HEK293 (cell line): ENCODE measurements around the gene PTGIS.

Experiments
- AEBP2 ChIP-seq: fragments of 450-650 bp; formaldehyde crosslinking; IDR thresholded peaks from 2 replicates; pipeline ENCODE4 v1.5.1; 2016; ENCODE audit warnings: missing biosample characterization, missing genetic modification characterization, borderline replicate concordance
- BCL11A ChIP-seq: fragments of 450-650 bp; formaldehyde crosslinking; IDR thresholded peaks from 2 replicates; pipeline ENCODE4 v1.5.1; 2016; ENCODE audit warnings: low read depth, missing biosample characterization, missing genetic modification characterization
- EGR2 ChIP-seq: fragments of 450-650 bp; formaldehyde crosslinking; IDR thresholded peaks from 2 replicates; pipeline ENCODE4 v1.5.1; 2016; ENCODE audit warnings: low read depth, missing biosample characterization, missing genetic modification characterization
- FEZF1 ChIP-seq: fragments of 450-650 bp; formaldehyde crosslinking; IDR thresholded peaks from 2 replicates; pipeline ENCODE4 v1.5.1; 2016; ENCODE audit warnings: missing biosample characterization, missing genetic modification characterization
- GFI1B ChIP-seq: fragments of 450-650 bp; formaldehyde crosslinking; IDR thresholded peaks from 2 replicates; pipeline ENCODE4 v1.5.1; 2016; ENCODE audit warnings: missing biosample characterization, missing genetic modification characterization
- HOXD13 ChIP-seq: sonication (generic); formaldehyde crosslinking; IDR thresholded peaks from 2 replicates; pipeline ENCODE4 v1.8.0; 2022; ENCODE audit warnings: missing genetic modification reagents, borderline replicate concordance
- MYNN ChIP-seq: fragments of 450-650 bp; formaldehyde crosslinking; IDR thresholded peaks from 2 replicates; pipeline ENCODE4 v1.5.1; 2016; ENCODE audit warnings: missing biosample characterization, missing genetic modification characterization, borderline replicate concordance
- PRDM10 ChIP-seq: fragments of 450-650 bp; formaldehyde crosslinking; IDR thresholded peaks from 2 replicates; pipeline ENCODE4 v1.5.1; 2016; ENCODE audit warnings: missing biosample characterization, missing genetic modification characterization
- SP2 ChIP-seq: fragments of 450-650 bp; formaldehyde crosslinking; IDR thresholded peaks from 2 replicates; pipeline ENCODE4 v1.5.1; 2016; ENCODE audit warnings: missing biosample characterization, missing genetic modification characterization
- SP7 ChIP-seq: fragments of 450-650 bp; formaldehyde crosslinking; IDR thresholded peaks from 2 replicates; pipeline ENCODE4 v1.5.1; 2016; ENCODE audit warnings: missing biosample characterization, missing genetic modification characterization
- YY1 ChIP-seq: fragments of 450-650 bp; formaldehyde crosslinking; IDR thresholded peaks from 2 replicates; pipeline ENCODE4 v1.5.1; 2018; ENCODE audit warnings: missing biosample characterization, missing genetic modification characterization
- ZBTB10 ChIP-seq: fragments of 450-650 bp; formaldehyde crosslinking; IDR thresholded peaks from 2 replicates; pipeline ENCODE4 v1.5.1; 2016; ENCODE audit warnings: missing biosample characterization, missing genetic modification characterization
- ZFP37 ChIP-seq: fragments of 450-650 bp; formaldehyde crosslinking; IDR thresholded peaks from 2 replicates; pipeline ENCODE4 v1.5.1; 2016; ENCODE audit warnings: missing biosample characterization, missing genetic modification characterization
- ZNF112 ChIP-seq: fragments of 450-650 bp; formaldehyde crosslinking; IDR thresholded peaks from 2 replicates; pipeline ENCODE4 v1.5.0; 2017; ENCODE audit warnings: missing biosample characterization, missing genetic modification characterization
- ZNF169 ChIP-seq: fragments of 450-650 bp; formaldehyde crosslinking; IDR thresholded peaks from 2 replicates; pipeline ENCODE4 v1.5.1; 2016; ENCODE audit warnings: missing biosample characterization, missing genetic modification characterization
- ZNF24 ChIP-seq: fragments of 450-650 bp; formaldehyde crosslinking; IDR thresholded peaks from 2 replicates; pipeline ENCODE4 v1.5.1; 2016; ENCODE audit warnings: missing biosample characterization, missing genetic modification characterization
- ZNF311 ChIP-seq: fragments of 450-650 bp; formaldehyde crosslinking; IDR thresholded peaks from 2 replicates; pipeline ENCODE4 v1.5.1; 2017; ENCODE audit warnings: missing biosample characterization, missing genetic modification characterization, borderline replicate concordance
- ZNF404 ChIP-seq: fragments of 450-650 bp; formaldehyde crosslinking; IDR thresholded peaks from 2 replicates; pipeline ENCODE4 v1.5.1; 2017; ENCODE audit warnings: missing biosample characterization, missing genetic modification characterization
- ZNF548 ChIP-seq: fragments of 450-650 bp; formaldehyde crosslinking; IDR thresholded peaks from 2 replicates; pipeline ENCODE4 v1.5.1; 2016; ENCODE audit warnings: missing biosample characterization, missing genetic modification characterization
- ZNF558 ChIP-seq: fragments of 450-650 bp; formaldehyde crosslinking; IDR thresholded peaks from 2 replicates; pipeline ENCODE4 v1.5.1; 2016; ENCODE audit warnings: missing biosample characterization, missing genetic modification characterization
- ZNF560 ChIP-seq: fragments of 450-650 bp; formaldehyde crosslinking; IDR thresholded peaks from 2 replicates; pipeline ENCODE4 v1.5.1; 2017; ENCODE audit warnings: missing biosample characterization, missing genetic modification characterization, borderline replicate concordance
- ZNF580 ChIP-seq: fragments of 450-650 bp; formaldehyde crosslinking; IDR thresholded peaks from 2 replicates; pipeline ENCODE4 v1.5.1; 2016; ENCODE audit warnings: missing biosample characterization, missing genetic modification characterization
- ZNF621 ChIP-seq: fragments of 450-650 bp; formaldehyde crosslinking; IDR thresholded peaks from 2 replicates; pipeline ENCODE4 v1.5.1; 2017; ENCODE audit warnings: missing biosample characterization, missing genetic modification characterization
- ZNF654 ChIP-seq: fragments of 450-650 bp; formaldehyde crosslinking; IDR thresholded peaks from 2 replicates; pipeline ENCODE4 v1.5.1; 2016; ENCODE audit warnings: low read depth, missing biosample characterization, missing genetic modification characterization
- ZNF677 ChIP-seq: fragments of 450-650 bp; IDR thresholded peaks from 2 replicates; pipeline ENCODE4 v1.5.0; 2018; ENCODE audit warnings: missing biosample characterization, mild to moderate bottlenecking, missing genetic modification characterization, moderate library complexity
- ZNF776 ChIP-seq: fragments of 450-650 bp; formaldehyde crosslinking; IDR thresholded peaks from 2 replicates; pipeline ENCODE4 v1.5.0; 2017; ENCODE audit warnings: missing biosample characterization, missing genetic modification characterization, borderline replicate concordance
- ZNF791 ChIP-seq: fragments of 450-650 bp; formaldehyde crosslinking; IDR thresholded peaks from 2 replicates; pipeline ENCODE4 v1.5.1; 2016; ENCODE audit warnings: missing biosample characterization, missing genetic modification characterization
- ZSCAN18 ChIP-seq: fragments of 450-650 bp; formaldehyde crosslinking; IDR thresholded peaks from 2 replicates; pipeline ENCODE4 v1.5.1; 2016; ENCODE audit warnings: missing biosample characterization, missing genetic modification characterization
- ZSCAN5A ChIP-seq: fragments of 450-650 bp; formaldehyde crosslinking; IDR thresholded peaks from 2 replicates; pipeline ENCODE4 v1.5.1; 2016; ENCODE audit warnings: missing biosample characterization, missing genetic modification characterization

The PTGIS gene

GRCh38 chr20:49484180-49485140 lies 83.5 kb downstream of the PTGIS start (continued):
- no peak for TF ChIP-seq ZNF112 (tag by site-specific recombination)
- TF ChIP-seq SP7 (tag by site-specific recombination): peak; percentile 68
- TF ChIP-seq BCL11A (tag by site-specific recombination): no peak
- 0 out of 2 replicates have a peak, but pooled peaks have one; percentile 87 for TF ChIP-seq ZSCAN5A
- TF ChIP-seq ZBTB10 (tag by site-specific recombination): 0 out of 2 replicates have a peak, but pooled peaks have one; percentile 36
- TF ChIP-seq ZFP37 (tag by site-specific recombination): peak; percentile 87
- peak; percentile 63 for TF ChIP-seq SP2
- TF ChIP-seq ZNF404: no peak
- TF ChIP-seq ZNF580 (tag by site-specific recombination): no peak
- TF ChIP-seq YY1 (tag by site-specific recombination): no peak
- no peak for TF ChIP-seq ZNF558 (tag by site-specific recombination)
- no peak for TF ChIP-seq HOXD13 (CRISPR knock-in tag)
- no peak for TF ChIP-seq ZNF311 (tag by site-specific recombination)
- no peak for TF ChIP-seq ZNF621 (tag by site-specific recombination)
- TF ChIP-seq MYNN: no peak
- no peak for TF ChIP-seq ZNF791 (tag by site-specific recombination)
- TF ChIP-seq ZNF776 (tag by site-specific recombination): no peak
- peak; percentile 48 for TF ChIP-seq ZNF654 (tag by site-specific recombination)
- peak; percentile 73 for TF ChIP-seq PRDM10 (tag by site-specific recombination)
- peak; percentile 82; the same call in 1 of the 2 replicates for TF ChIP-seq ZNF24 (tag by site-specific recombination)
- TF ChIP-seq ZNF560 (tag by site-specific recombination): no peak
- TF ChIP-seq ZNF548: no peak
- TF ChIP-seq EGR2: peak; percentile 64
- no peak for TF ChIP-seq ZNF677 (tag by site-specific recombination)
- no peak for TF ChIP-seq ZNF169
- no peak for TF ChIP-seq FEZF1 (tag by site-specific recombination)
- TF ChIP-seq GFI1B (tag by site-specific recombination): no peak
- no peak for TF ChIP-seq AEBP2 (tag by site-specific recombination)
- 0 out of 2 replicates have a peak, but pooled peaks have one; percentile 46 for TF ChIP-seq ZSCAN18 (tag by site-specific recombination)
